HUES6 (cell line): ENCODE data around the gene TRPV2.

ENCODE experiments used
- H3K27ac ChIP-seq: 2 replicates; pipeline ENCODE4 v1.7.0; 2013; ENCODE audit warnings: low read depth, mild to moderate bottlenecking, low read length, inconsistent platforms
- H3K27me3 ChIP-seq: 2 replicates; pipeline ENCODE4 v1.6.1; 2013; ENCODE audit warnings: low read length; ENCODE audit not compliant: control insufficient read depth, insufficient read depth
- H3K36me3 ChIP-seq: 2 replicates; pipeline ENCODE4 v1.6.1; 2013; ENCODE audit warnings: low read length; ENCODE audit not compliant: control insufficient read depth, insufficient read depth
- H3K4me1 ChIP-seq: 2 replicates; pipeline ENCODE4 v1.6.1; 2013; ENCODE audit warnings: low read length; ENCODE audit not compliant: control insufficient read depth, insufficient read depth
- H3K4me3 ChIP-seq: 2 replicates; pipeline ENCODE4 v1.5.1; 2013; ENCODE audit warnings: low read depth, low read length
- H3K9ac ChIP-seq: one replicate; pipeline ENCODE4 v1.6.1; 2013; ENCODE audit warnings: mild to moderate bottlenecking, low read length
- H3K9me3 ChIP-seq: 2 replicates; pipeline ENCODE4 v1.6.1; 2013; ENCODE audit warnings: low read depth, low read length; ENCODE audit not compliant: control insufficient read depth, insufficient read depth

The TRPV2 gene

DNA sequence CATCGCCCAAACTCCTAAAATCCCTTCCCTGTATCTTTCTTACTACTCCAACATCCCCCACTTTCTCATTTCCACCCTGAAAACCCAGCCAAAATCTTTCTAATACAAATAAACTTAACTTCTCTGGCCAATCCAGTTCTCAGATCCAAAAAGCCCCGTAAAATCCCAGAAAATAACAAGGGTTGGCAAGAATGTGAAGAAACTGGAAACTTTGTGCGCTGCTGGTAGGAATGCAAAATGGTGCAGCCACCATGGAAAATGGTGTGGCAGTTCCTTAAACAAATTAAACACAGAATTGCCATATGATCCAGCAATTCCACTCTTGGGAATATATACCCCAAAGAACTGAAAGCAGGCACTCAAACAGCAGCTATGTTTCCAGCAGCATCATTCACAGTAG lies 52.5 kb downstream of the TRPV2 start:
- peaks cover 33% of the 10 kb centered on the region for H3K4me1 ChIP-seq
- no peak overlapping the region for H3K27ac ChIP-seq
- no peaks in the 10 kb centered on the region for H3K9me3 ChIP-seq
- H3K27me3 ChIP-seq = no peaks in the 10 kb centered on the region
- H3K4me3 ChIP-seq = no peak overlapping the region
- H3K36me3 ChIP-seq = no peaks in the 10 kb centered on the region; the same call in 1 of the 2 replicates
- H3K9ac ChIP-seq = no peak overlapping the region

DNA sequence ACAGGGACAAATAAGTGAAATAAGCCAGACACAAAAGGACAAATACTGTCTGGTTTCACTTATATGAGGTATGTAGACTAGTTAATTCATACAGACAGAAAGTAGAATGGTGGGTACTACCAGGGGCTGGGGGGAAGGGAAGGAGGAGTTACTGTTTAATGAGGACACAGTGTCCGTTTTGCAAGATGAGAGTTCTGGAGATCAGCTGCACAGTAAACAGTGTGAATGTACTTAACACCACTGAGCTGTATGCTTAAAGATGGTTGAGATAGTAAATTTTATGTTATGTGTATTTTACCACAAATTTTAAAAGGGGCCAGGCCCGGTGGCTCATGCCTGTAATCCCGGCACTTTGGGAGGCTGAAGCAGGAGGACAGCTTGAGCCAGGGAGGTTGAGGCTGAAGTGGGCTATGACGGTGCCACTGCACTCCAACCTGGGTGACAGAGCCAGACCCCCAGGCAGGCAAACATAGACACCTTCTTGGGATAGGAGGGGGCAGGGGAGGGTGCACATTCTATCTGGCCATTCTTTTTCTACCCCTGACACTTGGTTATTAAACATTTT lies 53.1 kb downstream of the TRPV2 start:
- Histone ChIP-seq H3K4me3 (no peak overlapping the region), H3K27me3 (no peaks in the 10 kb centered on the region), H3K9me3 (no peaks in the 10 kb centered on the region), H3K36me3 (no peaks in the 10 kb centered on the region), H3K27ac (no peak overlapping the region), H3K9ac (no peak overlapping the region), H3K4me1 (peaks cover 33% of the 10 kb centered on the region)

DNA sequence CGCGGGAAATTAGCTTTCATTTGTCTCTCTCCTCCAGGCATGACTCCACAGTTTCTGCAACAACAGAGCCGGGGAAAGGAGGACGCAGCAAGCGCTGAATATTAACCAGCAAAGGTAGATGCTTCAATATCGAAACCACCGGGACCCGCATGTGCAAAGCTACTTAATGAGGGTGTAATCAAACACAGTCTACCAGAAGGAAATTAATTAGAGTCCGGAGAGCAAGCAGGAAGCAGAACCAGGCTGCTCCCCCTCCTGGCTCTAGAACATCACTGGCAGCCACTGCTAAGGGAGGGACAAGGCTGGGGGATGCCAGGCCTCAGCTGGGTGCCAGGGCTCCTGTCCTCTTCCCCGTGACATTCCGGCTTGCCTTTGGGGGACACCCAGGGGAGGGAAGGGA lies 54.9 kb downstream of the TRPV2 start:
- Histone ChIP-seq H3K9me3 (no peaks in the 10 kb centered on the region), H3K27ac (no peak overlapping the region), H3K36me3 (no peaks in the 10 kb centered on the region), H3K27me3 (no peaks in the 10 kb centered on the region), H3K9ac (no peak overlapping the region), H3K4me1 (peaks cover 32% of the 10 kb centered on the region), H3K4me3 (no peak overlapping the region)

DNA sequence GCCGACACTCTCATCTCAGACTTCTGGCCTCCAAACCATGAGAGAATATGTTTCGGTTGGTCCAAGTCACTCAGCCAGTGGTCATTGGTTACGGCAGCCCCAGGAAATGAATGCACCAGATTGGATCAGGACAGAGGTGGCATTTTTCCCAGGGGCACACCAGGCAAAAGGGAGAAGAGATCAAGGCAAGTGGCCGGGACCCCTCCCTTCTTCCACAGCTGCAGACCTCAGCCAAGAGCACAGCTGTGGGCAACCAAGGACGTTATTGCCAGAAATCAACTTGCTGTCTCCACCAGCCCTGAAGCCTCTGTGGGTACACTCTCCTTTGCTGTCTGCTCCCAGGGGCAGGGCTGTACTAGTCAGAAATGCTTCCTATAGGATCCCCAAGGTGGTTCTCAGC lies 55.9 kb downstream of the TRPV2 start:
- peaks cover 24% of the 10 kb centered on the region for H3K4me1 ChIP-seq
- H3K36me3 ChIP-seq = no peaks in the 10 kb centered on the region
- no peak overlapping the region for H3K27ac ChIP-seq
- H3K4me3 ChIP-seq = no peak overlapping the region
- no peaks in the 10 kb centered on the region for H3K27me3 ChIP-seq
- no peak overlapping the region for H3K9ac ChIP-seq
- no peaks in the 10 kb centered on the region for H3K9me3 ChIP-seq

DNA sequence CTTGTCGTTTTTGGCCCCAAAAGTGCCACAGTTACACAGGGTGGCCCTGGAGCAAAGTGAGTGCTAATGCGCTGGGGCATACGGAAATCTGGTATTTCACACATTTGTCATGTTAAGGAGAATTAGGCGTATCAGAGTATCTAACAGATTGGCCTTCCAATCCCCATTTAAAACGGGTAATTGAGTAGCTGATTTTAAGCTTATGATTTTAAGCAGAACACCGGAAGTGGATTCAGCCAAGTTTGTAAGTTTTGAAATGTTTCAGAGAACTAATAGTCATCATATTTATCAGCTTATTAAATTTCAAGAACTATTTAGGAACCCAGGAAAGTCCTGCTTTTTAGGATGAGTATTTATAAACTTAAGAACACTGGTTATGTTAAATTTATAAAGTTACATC lies 57.2 kb downstream of the TRPV2 start:
- Histone ChIP-seq H3K9ac (no peak overlapping the region), H3K4me1 (peaks cover 30% of the 10 kb centered on the region), H3K27ac (no peak overlapping the region), H3K4me3 (no peak overlapping the region), H3K9me3 (no peaks in the 10 kb centered on the region), H3K36me3 (no peaks in the 10 kb centered on the region), H3K27me3 (no peaks in the 10 kb centered on the region)

DNA sequence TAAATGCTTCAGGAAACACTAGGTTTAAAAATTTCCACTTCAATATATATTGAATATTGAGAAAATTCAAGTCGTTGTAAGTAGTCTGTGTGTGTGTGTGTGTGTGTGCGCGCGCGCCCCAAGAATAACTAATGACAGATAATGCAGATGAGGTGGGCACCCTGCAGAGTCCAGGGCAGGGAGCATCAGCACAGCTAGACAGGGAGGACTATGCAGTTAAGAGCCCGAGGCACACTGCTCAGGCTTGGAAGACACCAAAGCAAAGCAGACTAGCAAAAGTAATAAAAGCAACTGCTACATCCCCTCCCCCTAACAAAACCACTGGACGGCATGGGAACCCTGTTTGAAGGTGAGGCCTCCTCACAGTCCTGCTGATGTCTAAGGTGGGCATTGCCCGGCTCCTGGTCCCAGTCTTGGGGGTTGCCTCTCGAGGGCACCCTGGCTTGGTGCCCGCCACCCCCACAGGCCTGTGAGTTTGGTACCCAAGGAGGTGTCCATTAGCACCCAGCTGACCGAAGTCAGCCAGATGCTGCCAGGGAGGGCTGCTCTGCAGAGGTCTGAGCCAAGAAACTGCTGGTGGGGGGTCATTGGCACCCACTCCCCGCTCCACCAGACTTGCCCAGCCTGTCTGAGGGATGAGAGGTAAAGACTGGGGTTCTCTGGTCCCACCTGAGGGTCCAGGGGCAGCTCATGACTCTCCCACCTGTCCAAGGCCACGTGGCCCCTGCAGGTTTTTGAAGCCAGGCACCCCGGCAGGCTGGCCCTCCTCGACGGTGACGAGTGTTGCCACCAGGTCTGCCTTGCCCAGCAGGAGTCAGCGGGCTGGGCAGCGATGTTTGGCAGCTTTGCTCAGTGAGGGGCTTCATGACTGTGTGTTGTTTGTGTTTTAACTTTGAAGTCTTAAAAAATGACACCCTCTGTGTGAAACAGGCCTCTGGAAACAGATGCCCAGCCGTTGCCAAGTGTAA lies 58.0 kb downstream of the TRPV2 start:
- Histone ChIP-seq H3K36me3 (no peaks in the 10 kb centered on the region), H3K4me1 (peaks cover 35% of the 10 kb centered on the region), H3K27me3 (no peaks in the 10 kb centered on the region), H3K4me3 (no peak overlapping the region), H3K9ac (no peak overlapping the region), H3K27ac (no peak overlapping the region), H3K9me3 (no peaks in the 10 kb centered on the region)

DNA sequence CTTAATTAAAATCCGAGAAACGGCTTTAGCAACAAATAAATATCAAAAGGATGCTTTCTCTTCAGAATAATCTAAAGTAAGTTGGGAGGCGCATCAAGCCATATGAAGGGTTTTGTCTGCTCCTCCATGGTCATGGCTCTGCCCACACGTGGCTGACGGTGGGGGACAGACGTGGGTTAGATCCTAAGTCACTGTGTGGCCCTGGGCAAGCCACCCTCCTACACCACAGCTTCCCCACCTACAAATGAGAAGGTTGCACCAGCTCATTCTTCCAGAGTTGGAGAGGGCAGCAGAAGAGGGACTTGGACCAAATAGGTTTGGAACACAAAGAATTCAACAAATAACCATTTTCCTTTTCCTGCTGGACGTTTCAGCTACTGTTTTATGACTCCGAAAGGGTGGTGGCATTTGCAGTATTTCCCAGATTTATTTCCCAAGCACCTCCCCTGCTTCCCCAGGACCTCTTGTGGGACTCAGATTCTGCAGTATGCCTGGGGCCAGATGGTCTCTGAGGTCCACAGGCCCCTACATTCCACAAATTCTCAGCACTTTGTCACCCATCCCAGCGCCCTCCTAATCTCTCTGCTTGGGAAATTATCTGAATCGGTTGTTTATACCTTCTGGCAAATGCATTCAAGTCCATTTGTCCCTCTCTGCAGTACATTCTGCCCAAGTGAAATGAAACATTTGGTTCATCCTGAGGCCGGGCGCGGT lies 58.8 kb downstream of the TRPV2 start:
- H3K27me3 ChIP-seq = no peaks in the 10 kb centered on the region
- no peak overlapping the region for H3K4me3 ChIP-seq
- H3K9me3 ChIP-seq = no peaks in the 10 kb centered on the region
- H3K4me1 ChIP-seq = peaks cover 35% of the 10 kb centered on the region
- H3K27ac ChIP-seq = no peak overlapping the region
- H3K9ac ChIP-seq = no peak overlapping the region
- no peaks in the 10 kb centered on the region for H3K36me3 ChIP-seq

DNA sequence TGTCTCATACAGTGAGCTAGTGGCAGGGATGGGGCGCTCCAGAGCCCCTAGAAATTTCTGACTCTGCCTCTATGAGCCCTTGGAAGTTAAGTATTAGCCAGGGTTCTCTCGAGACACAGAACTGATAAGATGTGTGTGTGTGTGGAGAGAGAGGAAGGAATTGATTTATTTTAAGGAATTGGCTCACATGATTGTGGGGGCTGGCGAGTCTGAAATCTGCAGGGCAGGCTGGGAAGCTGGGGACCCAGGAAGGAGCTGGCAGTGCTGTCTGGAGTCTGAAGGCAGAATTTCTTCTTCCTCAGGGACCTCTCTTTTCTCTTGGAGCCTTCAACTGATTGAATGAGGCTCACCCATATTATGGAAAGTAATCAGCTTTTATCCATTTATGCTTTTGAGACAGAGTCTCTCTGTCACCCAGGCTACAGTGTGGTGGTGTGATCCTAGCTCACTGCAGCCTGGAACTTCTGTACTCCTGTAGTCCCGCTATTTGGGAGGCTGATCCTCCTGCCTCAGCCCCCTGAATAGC lies 59.9 kb downstream of the TRPV2 start:
- H3K4me3 ChIP-seq = no peak overlapping the region
- no peak overlapping the region for H3K27ac ChIP-seq
- H3K27me3 ChIP-seq = no peaks in the 10 kb centered on the region
- peaks cover 34% of the 10 kb centered on the region for H3K4me1 ChIP-seq
- H3K36me3 ChIP-seq = no peaks in the 10 kb centered on the region
- H3K9me3 ChIP-seq = no peaks in the 10 kb centered on the region
- H3K9ac ChIP-seq = no peak overlapping the region

DNA sequence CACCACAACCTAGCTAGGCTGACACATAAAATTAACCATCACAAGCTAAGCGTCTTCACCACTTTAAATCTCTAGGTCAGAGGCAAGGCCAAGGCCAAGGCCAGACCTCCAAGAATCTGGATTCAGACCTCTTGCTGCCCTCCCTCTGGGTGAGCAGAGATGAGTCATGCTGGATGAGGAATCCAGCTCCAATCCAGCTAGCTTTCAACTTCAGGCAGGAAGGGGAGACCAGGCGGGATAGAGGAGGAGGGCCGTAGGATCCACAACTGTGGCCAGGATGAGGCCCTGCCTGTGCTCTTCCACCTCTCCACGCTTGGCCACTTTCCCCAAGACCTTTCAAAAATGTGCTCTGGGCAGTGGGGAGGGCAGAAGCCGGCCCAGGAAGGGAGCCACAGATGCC lies 61.9 kb downstream of the TRPV2 start:
- Histone ChIP-seq H3K4me3 (no peak overlapping the region), H3K36me3 (no peaks in the 10 kb centered on the region), H3K9me3 (no peaks in the 10 kb centered on the region), H3K4me1 (peaks cover 38% of the 10 kb centered on the region), H3K27ac (peak overlapping the region; percentile 48; the same call in 1 of the 2 replicates), H3K27me3 (no peaks in the 10 kb centered on the region), H3K9ac (peak overlapping the region; percentile 64)

DNA sequence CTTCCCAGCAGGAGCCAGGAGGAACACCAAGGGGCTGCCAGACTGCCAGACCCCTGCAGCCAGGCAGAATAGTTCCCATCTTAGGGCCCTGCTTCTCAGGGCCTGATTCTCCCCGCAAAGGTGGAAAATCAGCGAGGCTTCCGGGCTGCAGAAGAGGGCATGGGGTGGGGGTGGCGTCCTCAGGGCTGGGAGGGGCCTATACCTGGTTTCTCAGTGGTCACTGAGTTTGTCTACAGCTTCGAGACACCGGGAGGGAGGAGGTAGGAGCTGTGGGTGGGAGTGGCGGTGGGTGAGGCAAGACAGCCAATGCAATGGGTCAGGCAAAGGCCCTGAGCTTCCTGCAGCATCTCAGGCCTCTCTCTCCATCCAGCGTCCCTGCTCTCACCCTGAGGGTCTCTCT lies 62.3 kb downstream of the TRPV2 start:
- peak overlapping the region; percentile 64 for H3K9ac ChIP-seq

DNA sequence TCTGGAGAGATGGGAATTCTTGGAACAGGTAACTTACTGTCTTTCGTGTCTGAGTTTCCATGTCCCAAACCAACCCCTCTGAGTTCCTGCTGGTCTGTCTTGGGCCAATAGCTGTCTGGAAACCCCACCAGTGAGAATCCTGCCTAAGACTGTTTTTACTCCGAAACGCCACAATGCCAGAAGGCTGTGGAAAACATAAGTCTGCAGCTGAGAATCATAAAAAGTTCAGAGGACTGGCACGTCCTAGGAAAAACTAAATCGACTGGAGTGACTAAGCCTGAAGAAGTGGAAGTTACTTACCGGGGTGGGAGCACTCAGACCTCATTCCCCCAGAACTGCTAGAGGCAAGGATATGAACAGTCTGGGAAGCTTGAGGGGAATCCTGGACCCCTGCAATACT lies 63.3 kb downstream of the TRPV2 start:
- H3K27ac ChIP-seq = no peak overlapping the region
- no peaks in the 10 kb centered on the region for H3K36me3 ChIP-seq
- H3K9ac ChIP-seq = no peak overlapping the region
- H3K27me3 ChIP-seq = no peaks in the 10 kb centered on the region
- H3K4me3 ChIP-seq = no peak overlapping the region
- peaks cover 27% of the 10 kb centered on the region for H3K4me1 ChIP-seq
- no peaks in the 10 kb centered on the region for H3K9me3 ChIP-seq

More for the DNA sequence above, 62.3 kb downstream of the TRPV2 start:
- Histone ChIP-seq H3K4me1 (peaks cover 34% of the 10 kb centered on the region), H3K9me3 (no peaks in the 10 kb centered on the region), H3K36me3 (no peaks in the 10 kb centered on the region), H3K27ac (peak overlapping the region; percentile 48; the same call in 1 of the 2 replicates), H3K4me3 (no peak overlapping the region), H3K27me3 (no peaks in the 10 kb centered on the region)
